Measurements from ENCODE around the gene CHTOP. TPM values are rescaled to one million over a fixed set of nuclear protein-coding genes. Genes with fewer than 3 reads are reported as not detected.
"Not testable (repeated sequence)": the region's sequence is repeated elsewhere in the genome, so short reads cannot be mapped to it uniquely, and the experiment has no call there.

Gene CHTOP
- polyA plus RNA-seq (ENCODE audit: insufficient read length in 3 of 3), result 100 to 1,000 TPM; 117 to 119 (median 117) TPM

- peak; percentile 96 to 98 (median 96) for DNase-seq (ENCODE audit: low read depth in 3 of 3, low spot score in 2 of 3)
Measured at GRCh38 chr1:153633754-153634665, at the start of gene CHTOP. Gene CHTOP (plus strand): TSS chr1:153634066. CDS start chr1:153636589, 2,523 bp downstream.

GRCh38 chr1:153585006-153585405 lies 48.9 kb upstream of the CHTOP start:
- DNase-seq (ENCODE audit: low read depth in 3 of 3, low spot score in 2 of 3), result no peak

GRCh38 chr1:153586347-153586746 lies 47.5 kb upstream of the CHTOP start:
- DNase-seq (ENCODE audit: low read depth in 3 of 3, low spot score in 2 of 3), result no peak

GRCh38 chr1:153587314-153587713 lies 46.6 kb upstream of the CHTOP start:
- DNase-seq (ENCODE audit: low read depth in 3 of 3, low spot score in 2 of 3), result no peak

GRCh38 chr1:153588033-153588432 lies 45.8 kb upstream of the CHTOP start:
- not testable (repeated sequence) for DNase-seq (ENCODE audit: low read depth in 3 of 3, low spot score in 2 of 3)

GRCh38 chr1:153588482-153588881 lies 45.4 kb upstream of the CHTOP start:
- no peak for DNase-seq (ENCODE audit: low read depth in 3 of 3, low spot score in 2 of 3)

- no peak for DNase-seq (ENCODE audit: low read depth in 3 of 3, low spot score in 2 of 3)
Measured at GRCh38 chr1:153592748-153593147, 41.1 kb upstream of the CHTOP start.

GRCh38 chr1:153597206-153597605 lies 36.7 kb upstream of the CHTOP start:
- no peak for DNase-seq (ENCODE audit: low read depth in 3 of 3, low spot score in 2 of 3)

- DNase-seq (ENCODE audit: low read depth in 3 of 3, low spot score in 2 of 3), result no peak
Measured at GRCh38 chr1:153598309-153599172, 35.3 kb upstream of the CHTOP start.

- no peak for DNase-seq (ENCODE audit: low read depth in 3 of 3, low spot score in 2 of 3)
Measured at GRCh38 chr1:153599847-153600246, 34.0 kb upstream of the CHTOP start.

GRCh38 chr1:153602749-153603148 lies 31.1 kb upstream of the CHTOP start:
- DNase-seq (ENCODE audit: low read depth in 3 of 3, low spot score in 2 of 3), result no peak

GRCh38 chr1:153606194-153606593 lies 27.7 kb upstream of the CHTOP start:
- no peak for DNase-seq (ENCODE audit: low read depth in 3 of 3, low spot score in 2 of 3)

GRCh38 chr1:153607381-153607780 lies 26.5 kb upstream of the CHTOP start:
- no peak for DNase-seq (ENCODE audit: low read depth in 3 of 3, low spot score in 2 of 3)

GRCh38 chr1:153608089-153608682 lies 25.7 kb upstream of the CHTOP start:
- no peak for DNase-seq (ENCODE audit: low read depth in 3 of 3, low spot score in 2 of 3)

GRCh38 chr1:153608742-153609584 lies 24.9 kb upstream of the CHTOP start:
- no peak for DNase-seq (ENCODE audit: low read depth in 3 of 3, low spot score in 2 of 3)

GRCh38 chr1:153609585-153609907 lies 24.3 kb upstream of the CHTOP start:
- no peak for DNase-seq (ENCODE audit: low read depth in 3 of 3, low spot score in 2 of 3)

- no peak for DNase-seq (ENCODE audit: low read depth in 3 of 3, low spot score in 2 of 3)
Measured at GRCh38 chr1:153610334-153610733, 23.5 kb upstream of the CHTOP start.

GRCh38 chr1:153610811-153611301 lies 23.0 kb upstream of the CHTOP start:
- DNase-seq (ENCODE audit: low read depth in 3 of 3, low spot score in 2 of 3), result no peak

GRCh38 chr1:153611356-153611755 lies 22.5 kb upstream of the CHTOP start:
- no peak for DNase-seq (ENCODE audit: low read depth in 3 of 3, low spot score in 2 of 3)

GRCh38 chr1:153612111-153612754 lies 21.6 kb upstream of the CHTOP start:
- DNase-seq (ENCODE audit: low read depth in 3 of 3, low spot score in 2 of 3), result no peak
